ENCODE data around the gene GAL3ST3.
A peak's percentile ranks its signal among the peaks of the same experiment; 100 is the strongest.

Gene GAL3ST3

GRCh38 chr11:66003291-66003690 is 45.7 kb downstream of the GAL3ST3 start:
- no peak for DNase-seq
- in situ Hi-C loops (cut with HindIII; ENCODE audit: low pct_ligation_motif_present, low pct_unique_long_range_greater_than_20kb, low sequenced_read_pairs), result no loop called here

- DNase-seq, result peak; percentile 36
- in situ Hi-C loops (cut with HindIII; ENCODE audit: low pct_ligation_motif_present, low pct_unique_long_range_greater_than_20kb, low sequenced_read_pairs), result no loop called here
These were observed 46.2 kb downstream of the GAL3ST3 start for GRCh38 chr11:66002648-66003225.

GRCh38 chr11:66001942-66002647 is 46.9 kb downstream of the GAL3ST3 start, which contains the start of the genes BANF1 and EIF1AD:
Gene BANF1 (plus strand): TSS chr11:66002503. CDS start chr11:66003251, 748 bp downstream.
Gene EIF1AD (minus strand): TSS chr11:66002157. CDS start chr11:66000389, 1,768 bp downstream.
- DNase-seq, result peak; percentile 95
- in situ Hi-C loops (cut with HindIII; ENCODE audit: low pct_ligation_motif_present, low pct_unique_long_range_greater_than_20kb, low sequenced_read_pairs), result no loop called here

GRCh38 chr11:65997286-65997685 is 51.7 kb downstream of the GAL3ST3 start:
- DNase-seq, result no peak
- in situ Hi-C loops (cut with HindIII; ENCODE audit: low pct_ligation_motif_present, low pct_unique_long_range_greater_than_20kb, low sequenced_read_pairs), result no loop called here

GRCh38 chr11:65992056-65992455 is 56.9 kb downstream of the GAL3ST3 start:
- no peak for DNase-seq
- in situ Hi-C loops (cut with HindIII; ENCODE audit: low pct_ligation_motif_present, low pct_unique_long_range_greater_than_20kb, low sequenced_read_pairs), result no loop called here
